OCI-LY7 (cell line): ENCODE data around the gene CERCAM. TPM values are rescaled to one million over a fixed set of nuclear protein-coding genes. Genes with fewer than 3 reads are reported as not detected.

ENCODE experiments used
- BruUV-seq: library from RNA; stranded (reverse); fragments of 400-500 nt; replicated peaks from 2 replicates; lab custom pipeline; 2021; lab: Mats Ljungman, UMichigan
- CTCF ChIA-PET: fragments of 300-600 bp; sonication (Branson Sonifier 250); formaldehyde crosslinking; loops from one replicate; lab custom pipeline; 2022; ENCODE audit warnings: antibody characterized with exemption; ENCODE audit not compliant: unreplicated experiment; lab: Charles Lee
- POLR2A ChIA-PET: fragments of 300-600 bp; sonication (Branson Sonifier 250); formaldehyde crosslinking; loops from one replicate; lab custom pipeline; 2022; ENCODE audit warnings: antibody characterized with exemption; lab: Charles Lee
- DNase-seq: peaks from one replicate; pipeline ENCODE4 v3.0.0-alpha.2; 2015; ENCODE audit warnings: low spot score
- H2AFZ ChIP-seq: fragments of 200-600 bp; sonication (generic), shearing (Covaris generic); 2 replicates; pipeline ENCODE4 v1.6.1; 2014; ENCODE audit warnings: mild to moderate bottlenecking, antibody characterized with exemption, low read length, moderate library complexity
- H3K27ac ChIP-seq: fragments of 200-600 bp; sonication (generic); 2 replicates; pipeline ENCODE4 v1.5.1; 2014; ENCODE audit warnings: mixed run types, low read depth, mild to moderate bottlenecking, moderate library complexity, low read length, inconsistent platforms; ENCODE audit not compliant: poor library complexity, severe bottlenecking
- H3K36me3 ChIP-seq: fragments of 200-600 bp; sonication (generic); 2 replicates; pipeline ENCODE4 v1.6.1; 2014; ENCODE audit warnings: mild to moderate bottlenecking, antibody characterized with exemption, low read length, moderate library complexity, mixed read lengths; ENCODE audit not compliant: insufficient read depth
- H3K4me1 ChIP-seq: fragments of 200-600 bp; sonication (generic); 2 replicates; pipeline ENCODE4 v1.5.1; 2014; ENCODE audit warnings: mild to moderate bottlenecking, low read length; ENCODE audit not compliant: insufficient read depth, poor library complexity, severe bottlenecking
- H3K4me2 ChIP-seq: fragments of 200-600 bp; sonication (generic); 2 replicates; pipeline ENCODE4 v1.6.1; 2014; ENCODE audit warnings: mild to moderate bottlenecking, low read length
- H3K4me3 ChIP-seq: fragments of 200-600 bp; sonication (generic); 2 replicates; pipeline ENCODE4 v1.5.1; 2014; ENCODE audit warnings: mild to moderate bottlenecking, low read depth, low read length; ENCODE audit not compliant: poor library complexity, severe bottlenecking
- H3K79me2 ChIP-seq: fragments of 200-600 bp; sonication (generic); 2 replicates; pipeline ENCODE4 v1.6.1; 2016; ENCODE audit warnings: low read depth, mild to moderate bottlenecking, low read length, moderate library complexity, mixed read lengths; ENCODE audit not compliant: insufficient read depth
- H3K9me2 ChIP-seq: fragments of 200-600 bp; sonication (generic); 2 replicates; pipeline ENCODE4 v1.6.1; 2016; ENCODE audit warnings: mild to moderate bottlenecking, low read length, mixed read lengths; ENCODE audit not compliant: insufficient read depth
- H3K9me3 ChIP-seq: fragments of 200-600 bp; sonication (generic); 2 replicates; pipeline ENCODE4 v1.6.1; 2014; ENCODE audit warnings: mild to moderate bottlenecking, mixed run types, low read length, mixed read lengths
- H4K20me1 ChIP-seq: fragments of 200-600 bp; sonication (generic); 2 replicates; pipeline ENCODE4 v1.6.1; 2014; ENCODE audit warnings: mild to moderate bottlenecking, antibody characterized with exemption, low read length, moderate library complexity, mixed read lengths; ENCODE audit not compliant: insufficient read depth
- CTCF ChIP-seq: fragments of 200-600 bp; sonication (generic); conservative IDR thresholded peaks from 2 replicates; pipeline ENCODE4 v1.5.1; 2014; ENCODE audit warnings: mild to moderate bottlenecking, antibody characterized with exemption, low read length, moderate library complexity, mixed read lengths
- EZH2phosphoT487 ChIP-seq: fragments of 200-600 bp; sonication (generic); IDR thresholded peaks from 2 replicates; pipeline ENCODE4 v1.6.1; 2018; ENCODE audit warnings: low read depth, borderline replicate concordance, mild to moderate bottlenecking, mixed run types, antibody characterized with exemption, low read length, moderate library complexity, mixed read lengths
- intact Hi-C: fragments of 100-400 bp; cut with micrococcal nuclease; formaldehyde crosslinking; loops from one replicate; pipeline ENCODE4 v1.10.0; 2022; ENCODE audit not compliant: unreplicated experiment
- total RNA-seq, 2 experiments: library from RNA; depleted of rRNA in 1 of 2; stranded (reverse); fragments of >200 nt in 1 of 2; shearing (Covaris generic) in 1 of 2; gene quantifications; 2 replicates each; pipeline ENCODE4 v1.2.3, GENCODE V29; 2014 to 2022

The CERCAM gene
- total RNA-seq, 2 experiments from 2014 or later: 2.7 to 3.5 TPM

DNA sequence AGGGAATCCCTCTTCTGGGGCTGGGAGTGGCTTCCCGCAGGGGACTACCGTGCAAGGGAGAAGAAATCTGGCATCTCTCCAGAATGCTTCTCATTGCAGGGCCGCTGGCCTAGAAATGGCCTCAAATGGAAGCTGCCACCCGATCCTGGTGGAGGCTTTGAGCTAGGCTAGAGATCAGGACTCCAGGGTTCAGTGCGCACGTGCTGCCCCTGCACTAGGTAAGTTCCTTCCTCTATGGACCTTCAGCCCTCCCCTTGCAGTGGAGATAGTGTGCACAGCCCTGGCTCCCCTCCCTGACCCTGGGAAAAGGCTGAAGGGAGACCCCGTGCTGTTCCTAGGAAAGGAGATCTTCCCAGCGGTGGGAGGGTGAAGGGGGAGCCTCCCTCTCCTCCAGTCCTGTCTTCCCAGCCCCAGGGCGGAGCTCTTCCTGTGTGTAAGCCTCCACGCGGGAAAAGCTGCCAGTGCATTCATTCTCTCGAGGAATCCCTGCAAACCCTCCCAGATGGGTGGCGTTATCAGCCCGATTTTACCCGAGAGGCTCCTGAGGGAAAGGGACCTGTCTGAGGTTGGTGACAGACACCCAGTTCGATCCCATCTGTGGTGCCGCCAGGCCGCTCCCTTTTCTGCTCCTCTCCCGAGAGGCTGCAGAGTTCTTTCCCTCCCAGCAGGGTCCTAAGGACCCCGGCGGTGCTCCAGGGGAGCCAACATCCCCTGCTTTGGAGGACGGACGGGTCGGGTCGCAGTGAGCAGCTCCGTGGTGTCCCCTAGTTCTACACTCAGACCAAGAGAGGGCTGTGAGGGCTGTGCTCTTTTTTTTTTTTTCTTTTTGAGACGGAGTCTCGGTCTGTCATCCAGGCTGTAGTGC, 1.4 kb upstream of the CERCAM start:
- intact Hi-C loops: no loop called here
- Histone ChIP-seq H3K9me2 (no peaks in the 10 kb centered on the region), H2AFZ (peak overlapping the region; percentile 99; the same call in 1 of the 2 replicates), H3K4me3 (no peak overlapping the region), H4K20me1 (no peaks in the 10 kb centered on the region), H3K9me3 (no peaks in the 10 kb centered on the region), H3K79me2 (no peaks in the 10 kb centered on the region), H3K36me3 (no peaks in the 10 kb centered on the region), H3K4me2 (peak overlapping the region; percentile 98), H3K4me1 (peaks cover 18% of the 10 kb centered on the region), H3K27ac (no peak overlapping the region)
- TF ChIP-seq CTCF (no peak), EZH2phosphoT487 (no peak)
- no peak for DNase-seq
- ChIA-PET POLR2A (interaction anchor here (0.6 to 1.1 kb wide), 5 partner anchors 24 to 169 kb away, joined by 3 to 4 read pairs (median 3); partner anchors contain the start of genes GOLGA2, SWI5 and URM1), CTCF (no interaction called here)
- BruUV-seq: no TSS peak

- no peaks in the 10 kb centered on the region for H3K9me3 ChIP-seq
- no peak overlapping the region for H3K27ac ChIP-seq
- no peaks in the 10 kb centered on the region for H4K20me1 ChIP-seq
- intact Hi-C loops: no loop called here
- H3K79me2 ChIP-seq: no peaks in the 10 kb centered on the region
- H3K9me2 ChIP-seq: no peaks in the 10 kb centered on the region
- no TSS peak for BruUV-seq
- POLR2A ChIA-PET: interaction anchor here (0.7 to 1.1 kb wide), 4 partner anchors 49 to 170 kb away, joined by 3 to 4 read pairs (median 3); partner anchors contain the start of genes GOLGA2, SWI5 and URM1
- H3K4me3 ChIP-seq: peak overlapping the region; percentile 90
- peak overlapping the region; percentile 98 for H3K4me2 ChIP-seq
- DNase-seq: peak; percentile 77
- TF ChIP-seq EZH2phosphoT487: no peak
- peak; percentile 88 for TF ChIP-seq CTCF
- H3K4me1 ChIP-seq: peaks cover 18% of the 10 kb centered on the region
- peak overlapping the region; percentile 99 for H2AFZ ChIP-seq
- CTCF ChIA-PET: interaction anchor here (0.7 to 1.0 kb wide), 3 partner anchors 27 to 130 kb away, joined by 3 read pairs; no protein-coding TSS in a partner anchor
- no peaks in the 10 kb centered on the region for H3K36me3 ChIP-seq
These were observed 502 bp upstream of the CERCAM start for GRCh38 chr9:128420060-128420650.
